SK-N-SH treated with all-trans-retinoic acid at 6 μM for 48 hours (cell line): ENCODE data around the gene EDC3.
"Not testable (repeated sequence)": the region's sequence is repeated elsewhere in the genome, so short reads cannot be mapped to it uniquely, and the experiment has no call there.

Source experiments
- ATAC-seq: fragments of 200-7000 bp; cut with Tn5 transposase; 3 replicates; pipeline ENCODE4 v1.9.1; 2020; ENCODE audit warnings: mild to moderate bottlenecking, moderate library complexity
- ARNTL ChIP-seq: fragments of 450-650 bp; formaldehyde crosslinking; IDR thresholded peaks from 2 replicates; pipeline ENCODE4 v1.5.0; 2020; ENCODE audit warnings: low read depth, mild to moderate bottlenecking, moderate library complexity, borderline replicate concordance
- BACH2 ChIP-seq: fragments of 250-450 bp; sonication (Bioruptor Pico); IDR thresholded peaks from 2 replicates; pipeline ENCODE4 v1.9.0; 2021; ENCODE audit warnings: mild to moderate bottlenecking, borderline replicate concordance
- CSRNP3 ChIP-seq: fragments of 250-450 bp; sonication (Bioruptor Pico); IDR thresholded peaks from 2 replicates; pipeline ENCODE4 v1.5.1; 2021; ENCODE audit warnings: mild to moderate bottlenecking, moderate library complexity
- GLIS3 ChIP-seq: fragments of 250-450 bp; sonication (Bioruptor Pico); IDR thresholded peaks from 2 replicates; pipeline ENCODE4 v1.5.0; 2020; ENCODE audit warnings: mild to moderate bottlenecking, moderate library complexity
- ISL1 ChIP-seq: fragments of 250-450 bp; sonication (Bioruptor Pico); IDR thresholded peaks from 2 replicates; pipeline ENCODE4 v2.1.2; 2022; ENCODE audit warnings: mild to moderate bottlenecking, moderate library complexity
- OSR1 ChIP-seq: fragments of 250-450 bp; sonication (Bioruptor Pico); IDR thresholded peaks from 2 replicates; pipeline ENCODE4 v1.8.0; 2022; ENCODE audit warnings: moderate library complexity, mild to moderate bottlenecking, inconsistent platforms
- PPARA ChIP-seq: fragments of 250-450 bp; sonication (Bioruptor Pico); IDR thresholded peaks from 2 replicates; pipeline ENCODE4 v1.5.0; 2020; ENCODE audit warnings: mild to moderate bottlenecking, borderline replicate concordance
- SNAI2 ChIP-seq: fragments of 250-450 bp; sonication (Bioruptor Pico); IDR thresholded peaks from 2 replicates; pipeline ENCODE4 v1.5.0; 2020; ENCODE audit warnings: mild to moderate bottlenecking, moderate library complexity
- TCF4 ChIP-seq: fragments of 250-450 bp; sonication (Bioruptor Pico); IDR thresholded peaks from 2 replicates; pipeline ENCODE4 v1.8.0; 2021; ENCODE audit warnings: mild to moderate bottlenecking, moderate library complexity, borderline replicate concordance
- TOX ChIP-seq: fragments of 250-450 bp; sonication (Bioruptor Pico); IDR thresholded peaks from 2 replicates; pipeline ENCODE4 v1.8.0; 2021; ENCODE audit warnings: mild to moderate bottlenecking, moderate library complexity, borderline replicate concordance
- ZC3H10 ChIP-seq: fragments of 250-450 bp; sonication (Bioruptor Pico); IDR thresholded peaks from 2 replicates; pipeline ENCODE4 v1.5.1; 2021; ENCODE audit warnings: mild to moderate bottlenecking, moderate library complexity
- ZFP3 ChIP-seq: fragments of 250-450 bp; sonication (Bioruptor Pico); IDR thresholded peaks from 2 replicates; pipeline ENCODE4 v1.5.0; 2020; ENCODE audit warnings: mild to moderate bottlenecking, moderate library complexity
- ZFP30 ChIP-seq: fragments of 450-650 bp; formaldehyde crosslinking; IDR thresholded peaks from 2 replicates; pipeline ENCODE4 v1.5.0; 2022; ENCODE audit warnings: mild to moderate bottlenecking, moderate library complexity
- ZNF565 ChIP-seq: fragments of 450-650 bp; formaldehyde crosslinking; conservative IDR thresholded peaks from 2 replicates; pipeline ENCODE4 v1.5.0; 2020; ENCODE audit warnings: low read depth, mild to moderate bottlenecking, moderate library complexity
- ZNF70 ChIP-seq: fragments of 450-650 bp; formaldehyde crosslinking; IDR thresholded peaks from 2 replicates; pipeline ENCODE4 v1.5.0; 2020; ENCODE audit warnings: mild to moderate bottlenecking, moderate library complexity
- TF ChIP-seq, protein P1 (sequence below): fragments of 250-450 bp; sonication (Bioruptor Pico); IDR thresholded peaks from 2 replicates; pipeline ENCODE4 v1.8.0; 2021; ENCODE audit warnings: low read depth, mild to moderate bottlenecking, moderate library complexity, borderline replicate concordance
- TF ChIP-seq, protein P2 (sequence below): fragments of 250-450 bp; sonication (Bioruptor Pico); IDR thresholded peaks from 2 replicates; pipeline ENCODE4 v1.5.1; 2020; ENCODE audit warnings: low read depth, mild to moderate bottlenecking, moderate library complexity
- TF ChIP-seq, protein P3 (sequence below): fragments of 250-450 bp; sonication (Bioruptor Pico); IDR thresholded peaks from 2 replicates; pipeline ENCODE4 v1.8.0; 2020; ENCODE audit warnings: mild to moderate bottlenecking, moderate library complexity, borderline replicate concordance
- TF ChIP-seq, protein P4 (sequence below): fragments of 250-450 bp; sonication (Bioruptor Pico); IDR thresholded peaks from 2 replicates; pipeline ENCODE4 v1.5.0; 2020; ENCODE audit warnings: mild to moderate bottlenecking, moderate library complexity

EDC3 gene

DNA sequence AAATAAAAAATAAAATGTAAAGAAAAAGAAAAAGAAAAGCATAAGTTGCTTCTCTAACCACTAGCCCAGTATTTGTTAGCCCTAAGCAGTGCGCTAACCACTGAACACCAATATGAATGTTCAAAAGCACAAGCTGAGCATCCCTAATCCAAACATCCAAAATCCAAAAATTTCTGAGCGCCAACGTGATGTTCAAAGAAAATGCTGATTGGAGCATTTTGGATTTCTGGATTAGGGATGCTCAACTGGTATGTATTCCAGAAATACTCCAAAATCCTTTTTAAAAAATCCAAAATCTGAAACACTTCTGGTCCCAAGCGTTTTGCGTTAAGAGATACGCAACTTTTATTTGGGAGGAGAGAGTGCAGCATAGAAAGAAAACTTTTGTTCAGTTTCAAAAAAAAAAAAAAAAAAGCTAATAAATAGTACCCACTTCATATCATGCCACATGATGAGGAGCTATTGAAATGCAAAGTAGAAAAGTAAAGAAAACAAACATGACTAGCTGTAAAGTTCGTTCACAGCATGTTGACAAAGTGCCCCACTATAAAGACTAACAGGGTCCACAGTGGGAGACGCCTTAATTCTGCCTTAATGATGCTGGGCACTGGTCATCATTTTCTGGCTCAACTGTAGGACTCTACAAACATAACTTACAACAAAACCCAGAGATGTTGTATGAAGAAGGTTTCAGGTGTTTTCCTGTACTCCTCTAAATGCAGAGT lies 32.4 kb downstream of the EDC3 start:
- ATAC-seq, result no peak
- TF ChIP-seq ZNF565 (CRISPR knock-in tag), result no peak
- TF ChIP-seq, protein P1, sequence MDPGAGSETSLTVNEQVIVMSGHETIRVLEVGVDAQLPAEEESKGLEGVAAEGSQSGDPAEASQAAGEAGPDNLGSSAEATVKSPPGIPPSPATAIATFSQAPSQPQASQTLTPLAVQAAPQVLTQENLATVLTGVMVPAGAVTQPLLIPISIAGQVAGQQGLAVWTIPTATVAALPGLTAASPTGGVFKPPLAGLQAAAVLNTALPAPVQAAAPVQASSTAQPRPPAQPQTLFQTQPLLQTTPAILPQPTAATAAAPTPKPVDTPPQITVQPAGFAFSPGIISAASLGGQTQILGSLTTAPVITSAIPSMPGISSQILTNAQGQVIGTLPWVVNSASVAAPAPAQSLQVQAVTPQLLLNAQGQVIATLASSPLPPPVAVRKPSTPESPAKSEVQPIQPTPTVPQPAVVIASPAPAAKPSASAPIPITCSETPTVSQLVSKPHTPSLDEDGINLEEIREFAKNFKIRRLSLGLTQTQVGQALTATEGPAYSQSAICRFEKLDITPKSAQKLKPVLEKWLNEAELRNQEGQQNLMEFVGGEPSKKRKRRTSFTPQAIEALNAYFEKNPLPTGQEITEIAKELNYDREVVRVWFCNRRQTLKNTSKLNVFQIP (CRISPR knock-in tag), result no peak
- no peak for TF ChIP-seq TCF4 (CRISPR knock-in tag)
- no peak for TF ChIP-seq CSRNP3 (CRISPR knock-in tag)
- TF ChIP-seq, protein P2, sequence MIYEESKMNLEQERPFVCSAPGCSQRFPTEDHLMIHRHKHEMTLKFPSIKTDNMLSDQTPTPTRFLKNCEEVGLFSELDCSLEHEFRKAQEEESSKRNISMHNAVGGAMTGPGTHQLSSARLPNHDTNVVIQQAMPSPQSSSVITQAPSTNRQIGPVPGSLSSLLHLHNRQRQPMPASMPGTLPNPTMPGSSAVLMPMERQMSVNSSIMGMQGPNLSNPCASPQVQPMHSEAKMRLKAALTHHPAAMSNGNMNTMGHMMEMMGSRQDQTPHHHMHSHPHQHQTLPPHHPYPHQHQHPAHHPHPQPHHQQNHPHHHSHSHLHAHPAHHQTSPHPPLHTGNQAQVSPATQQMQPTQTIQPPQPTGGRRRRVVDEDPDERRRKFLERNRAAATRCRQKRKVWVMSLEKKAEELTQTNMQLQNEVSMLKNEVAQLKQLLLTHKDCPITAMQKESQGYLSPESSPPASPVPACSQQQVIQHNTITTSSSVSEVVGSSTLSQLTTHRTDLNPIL (CRISPR knock-in tag), result no peak
- TF ChIP-seq SNAI2, result no peak
- no peak for TF ChIP-seq PPARA
- TF ChIP-seq ZC3H10, result no peak
- TF ChIP-seq, protein P3, sequence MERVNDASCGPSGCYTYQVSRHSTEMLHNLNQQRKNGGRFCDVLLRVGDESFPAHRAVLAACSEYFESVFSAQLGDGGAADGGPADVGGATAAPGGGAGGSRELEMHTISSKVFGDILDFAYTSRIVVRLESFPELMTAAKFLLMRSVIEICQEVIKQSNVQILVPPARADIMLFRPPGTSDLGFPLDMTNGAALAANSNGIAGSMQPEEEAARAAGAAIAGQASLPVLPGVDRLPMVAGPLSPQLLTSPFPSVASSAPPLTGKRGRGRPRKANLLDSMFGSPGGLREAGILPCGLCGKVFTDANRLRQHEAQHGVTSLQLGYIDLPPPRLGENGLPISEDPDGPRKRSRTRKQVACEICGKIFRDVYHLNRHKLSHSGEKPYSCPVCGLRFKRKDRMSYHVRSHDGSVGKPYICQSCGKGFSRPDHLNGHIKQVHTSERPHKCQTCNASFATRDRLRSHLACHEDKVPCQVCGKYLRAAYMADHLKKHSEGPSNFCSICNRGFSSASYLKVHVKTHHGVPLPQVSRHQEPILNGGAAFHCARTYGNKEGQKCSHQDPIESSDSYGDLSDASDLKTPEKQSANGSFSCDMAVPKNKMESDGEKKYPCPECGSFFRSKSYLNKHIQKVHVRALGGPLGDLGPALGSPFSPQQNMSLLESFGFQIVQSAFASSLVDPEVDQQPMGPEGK (CRISPR knock-in tag), result no peak
- no peak for TF ChIP-seq TOX (CRISPR knock-in tag)
- TF ChIP-seq ZFP30 (CRISPR knock-in tag), result no peak
- TF ChIP-seq ZNF70 (CRISPR knock-in tag), result no peak
- no peak for TF ChIP-seq GLIS3 (CRISPR knock-in tag)
- TF ChIP-seq ZFP3 (CRISPR knock-in tag), result no peak
- no peak for TF ChIP-seq OSR1 (CRISPR knock-in tag)
- TF ChIP-seq, protein P4, sequence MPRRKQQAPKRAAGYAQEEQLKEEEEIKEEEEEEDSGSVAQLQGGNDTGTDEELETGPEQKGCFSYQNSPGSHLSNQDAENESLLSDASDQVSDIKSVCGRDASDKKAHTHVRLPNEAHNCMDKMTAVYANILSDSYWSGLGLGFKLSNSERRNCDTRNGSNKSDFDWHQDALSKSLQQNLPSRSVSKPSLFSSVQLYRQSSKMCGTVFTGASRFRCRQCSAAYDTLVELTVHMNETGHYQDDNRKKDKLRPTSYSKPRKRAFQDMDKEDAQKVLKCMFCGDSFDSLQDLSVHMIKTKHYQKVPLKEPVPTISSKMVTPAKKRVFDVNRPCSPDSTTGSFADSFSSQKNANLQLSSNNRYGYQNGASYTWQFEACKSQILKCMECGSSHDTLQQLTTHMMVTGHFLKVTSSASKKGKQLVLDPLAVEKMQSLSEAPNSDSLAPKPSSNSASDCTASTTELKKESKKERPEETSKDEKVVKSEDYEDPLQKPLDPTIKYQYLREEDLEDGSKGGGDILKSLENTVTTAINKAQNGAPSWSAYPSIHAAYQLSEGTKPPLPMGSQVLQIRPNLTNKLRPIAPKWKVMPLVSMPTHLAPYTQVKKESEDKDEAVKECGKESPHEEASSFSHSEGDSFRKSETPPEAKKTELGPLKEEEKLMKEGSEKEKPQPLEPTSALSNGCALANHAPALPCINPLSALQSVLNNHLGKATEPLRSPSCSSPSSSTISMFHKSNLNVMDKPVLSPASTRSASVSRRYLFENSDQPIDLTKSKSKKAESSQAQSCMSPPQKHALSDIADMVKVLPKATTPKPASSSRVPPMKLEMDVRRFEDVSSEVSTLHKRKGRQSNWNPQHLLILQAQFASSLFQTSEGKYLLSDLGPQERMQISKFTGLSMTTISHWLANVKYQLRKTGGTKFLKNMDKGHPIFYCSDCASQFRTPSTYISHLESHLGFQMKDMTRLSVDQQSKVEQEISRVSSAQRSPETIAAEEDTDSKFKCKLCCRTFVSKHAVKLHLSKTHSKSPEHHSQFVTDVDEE (CRISPR knock-in tag), result no peak
- no peak for TF ChIP-seq ARNTL (CRISPR knock-in tag)
- TF ChIP-seq BACH2 (CRISPR knock-in tag), result no peak

DNA sequence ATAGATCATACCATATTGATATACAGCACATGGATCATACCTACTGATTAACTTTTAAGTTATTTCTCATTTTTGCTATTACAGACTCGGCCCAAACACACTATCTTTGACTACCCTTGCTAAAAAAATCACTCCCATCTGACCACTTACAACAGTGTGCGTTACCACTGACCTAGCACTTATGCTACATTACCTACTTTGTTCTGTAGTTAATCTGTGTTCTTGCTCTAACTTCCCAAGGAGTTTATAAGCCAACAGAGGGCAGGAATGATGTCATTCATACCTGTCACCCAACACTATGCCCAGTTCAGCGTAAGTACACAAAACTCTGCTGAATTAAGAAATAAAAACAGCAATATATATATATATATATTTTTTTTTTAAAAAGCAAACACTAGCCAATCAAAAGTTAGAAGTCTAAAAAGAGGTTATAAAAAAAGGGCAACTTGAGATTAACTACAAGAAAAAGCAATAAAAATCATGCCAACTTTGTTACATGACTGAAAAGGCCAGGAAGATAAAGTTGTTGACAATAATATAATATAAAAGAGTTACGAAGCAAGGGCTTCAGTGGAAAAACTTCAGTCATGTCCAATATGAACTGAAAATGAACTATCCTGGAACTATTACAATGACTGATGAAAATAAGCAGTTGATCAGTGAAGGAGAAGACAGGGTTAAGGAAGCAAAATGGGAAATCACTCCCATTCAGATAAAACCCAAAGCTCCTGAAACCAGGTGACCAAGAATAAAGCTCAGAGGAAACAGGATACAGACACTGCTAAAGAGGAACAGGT lies 33.6 kb downstream of the EDC3 start:
- no peak for ATAC-seq
- TF ChIP-seq ZFP3 (CRISPR knock-in tag) (no peak), ISL1 (CRISPR knock-in tag) (no peak), PPARA (no peak), SNAI2 (no peak), CSRNP3 (CRISPR knock-in tag) (no peak), ZFP30 (CRISPR knock-in tag) (no peak)
- TF ChIP-seq, protein P2 (CRISPR knock-in tag), result no peak
- TF ChIP-seq, protein P4 (CRISPR knock-in tag), result no peak

DNA sequence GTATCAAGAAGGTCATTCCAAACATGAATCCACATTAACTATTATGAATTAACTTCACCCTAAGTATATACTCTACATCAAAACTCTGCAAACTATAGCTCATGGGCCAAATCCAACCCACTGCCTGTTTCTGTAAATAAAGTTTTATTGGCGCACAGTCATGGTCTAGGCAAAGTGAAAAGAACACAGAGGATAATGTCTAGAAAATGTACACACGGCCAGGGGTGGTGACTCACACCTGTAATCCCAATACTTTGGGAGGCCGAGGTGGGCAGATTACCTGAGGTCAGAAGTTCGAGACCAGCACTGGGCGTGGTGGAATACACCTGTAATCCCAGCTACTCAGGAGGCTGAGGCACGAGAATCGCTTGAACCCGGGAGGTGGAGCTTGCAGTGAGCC lies 34.5 kb downstream of the EDC3 start:
- not testable (repeated sequence) for ATAC-seq
